M059J (cell line): ENCODE results near the gene CRYZL1. TPM values are rescaled to one million over a fixed set of nuclear protein-coding genes. Genes with fewer than 3 reads are reported as not detected.

Experiments used
- DNase-seq: peaks from one replicate; pipeline ENCODE4 v3.0.0-alpha.2; 2012; ENCODE audit warnings: low read depth
- total RNA-seq: library from RNA; depleted of rRNA; stranded (reverse); fragments of >200 nt; shearing (Covaris generic); gene quantifications from 2 replicates; pipeline ENCODE4 v1.2.3, GENCODE V29; 2014; rRNA removed

CRYZL1 gene
- total RNA-seq, 1 experiment from 2014 or later: 23.8 TPM

DNA sequence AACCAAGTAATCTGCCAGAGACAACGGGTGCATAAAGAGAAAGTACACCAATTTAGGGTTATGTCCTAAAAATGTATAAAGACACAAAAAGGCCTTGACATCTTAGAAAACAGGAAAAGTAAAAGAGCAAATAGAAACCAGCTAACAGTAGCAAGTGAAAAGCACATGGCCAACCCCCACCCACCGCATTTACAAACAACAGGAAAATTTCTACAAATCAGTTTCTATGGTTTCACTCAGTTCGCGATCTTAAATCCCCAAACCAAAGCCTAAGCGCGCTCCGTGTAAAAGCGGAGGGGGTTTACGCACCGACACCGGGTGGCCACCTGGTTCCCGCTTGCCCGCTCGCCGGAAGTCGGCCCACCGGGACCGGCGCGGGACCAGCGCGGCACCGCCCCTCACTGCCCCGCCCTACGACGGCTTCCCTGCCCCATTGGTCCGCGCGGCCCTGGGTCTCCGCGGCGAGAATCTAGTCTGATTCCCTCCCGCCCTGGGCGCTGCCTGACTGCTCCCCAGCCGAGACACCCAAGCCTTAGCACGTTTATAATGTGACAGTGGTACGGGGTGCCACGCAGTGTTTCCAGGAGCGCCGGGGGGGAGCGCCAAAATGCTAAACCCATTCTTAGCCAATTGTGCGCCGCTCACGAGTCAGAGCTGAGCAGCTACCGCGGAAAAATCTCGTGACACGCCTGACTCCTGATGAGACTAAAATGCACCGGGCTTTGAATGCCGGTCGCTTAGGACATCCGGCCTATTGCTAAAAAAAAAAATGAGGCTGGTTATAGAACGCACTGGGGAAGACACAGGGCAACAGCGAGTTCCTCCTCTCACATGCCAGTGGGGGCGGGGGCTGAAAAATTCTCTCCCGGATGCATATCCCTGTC, 99.5 kb downstream of the CRYZL1 start, which contains the start of gene GART:
GART (minus strand) TSS at position 362 of the 884 bp plus-strand sequence. CDS start 2,802 bp downstream, outside the sequence.
- DNase-seq: peak; percentile 86

DNA sequence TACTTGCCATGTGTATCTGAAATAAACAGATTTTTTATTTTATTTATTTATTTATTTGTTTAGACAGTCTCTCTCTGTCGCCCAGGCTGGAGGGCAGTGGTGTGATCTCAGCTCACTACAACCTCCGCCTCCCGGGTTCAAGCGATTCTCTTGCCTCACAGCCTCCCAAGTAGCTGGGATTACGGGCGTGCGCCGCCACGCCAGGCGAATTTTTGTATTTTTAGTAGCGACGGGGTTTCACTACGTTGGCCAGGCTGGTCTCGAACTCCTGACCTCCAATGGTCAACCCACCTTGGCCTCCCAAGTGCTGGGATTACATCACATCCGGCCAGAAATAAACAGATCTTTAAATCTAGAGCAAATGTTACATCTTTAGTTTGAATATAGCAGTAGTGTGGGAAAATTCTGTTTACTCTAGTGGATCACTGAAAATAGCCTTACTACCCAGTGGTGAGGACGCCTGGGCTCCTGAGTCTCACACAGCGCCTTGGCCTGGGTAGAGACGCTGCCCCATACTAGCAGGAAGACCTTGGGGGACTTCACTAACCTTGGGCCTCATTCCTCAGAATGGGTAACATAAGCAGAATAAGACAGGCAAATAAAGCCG, 100.3 kb downstream of the CRYZL1 start:
- DNase-seq: peak; percentile 21

DNA sequence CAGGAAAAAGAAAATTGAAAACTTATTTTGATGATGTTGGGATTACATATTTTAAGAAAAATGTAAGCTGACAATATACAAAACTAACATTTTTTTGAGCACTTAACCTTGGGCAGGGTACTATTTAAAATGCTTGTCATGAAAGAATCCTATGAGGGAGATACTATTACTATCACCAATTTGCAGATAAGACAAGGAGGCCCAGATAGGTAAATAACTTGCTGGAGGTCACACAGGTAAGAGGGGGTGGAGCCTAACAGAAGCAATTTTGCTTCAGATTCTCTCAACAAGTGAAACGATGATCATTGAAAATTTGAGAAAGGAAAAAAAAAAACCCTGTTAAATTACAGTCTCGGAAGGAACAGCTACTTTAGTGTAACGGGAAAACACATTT, 100.8 kb downstream of the CRYZL1 start:
- DNase-seq: no peak

DNA sequence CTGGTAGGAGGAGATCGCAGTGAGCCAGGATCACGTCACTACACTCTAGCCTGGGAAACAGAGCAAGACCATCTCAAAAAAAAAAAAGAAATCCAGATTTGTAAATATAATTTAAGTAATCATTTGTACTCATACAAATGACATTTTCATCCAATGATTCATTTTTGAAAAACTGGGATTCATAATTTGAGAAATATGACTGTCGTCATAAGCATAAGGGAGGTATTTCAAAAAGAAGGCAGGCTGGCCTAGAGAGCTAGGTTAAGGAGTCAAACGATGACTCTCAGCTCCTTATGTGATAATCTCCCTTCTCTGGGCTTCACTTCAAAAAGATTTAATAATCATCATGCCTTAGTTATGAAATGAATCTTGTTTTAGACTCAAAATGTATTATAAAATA, 101.9 kb downstream of the CRYZL1 start:
- no peak for DNase-seq

Other genes with a start within 250 kb of the CRYZL1 start
- 75.2 and 80.1 TPM in 2 replicates for gene IFNGR2, start 238.3 kb downstream of the CRYZL1 start, total RNA-seq
- gene TMEM50B, start 161.8 kb downstream of the CRYZL1 start, total RNA-seq: 57.2 and 58.6 TPM in 2 replicates
- 1.9 TPM in 2 replicates for gene DNAJC28, start 150.0 kb downstream of the CRYZL1 start, total RNA-seq
- gene GART, start 99.6 kb downstream of the CRYZL1 start, total RNA-seq: 89.8 and 114 TPM in 2 replicates
- 251 and 714 TPM in 2 replicates for gene SON, start 98.7 kb downstream of the CRYZL1 start, total RNA-seq
- gene DONSON, start 53.1 kb downstream of the CRYZL1 start, total RNA-seq: 73.6 and 106 TPM in 2 replicates
- gene ITSN1, start 760 bp upstream of the CRYZL1 start, total RNA-seq: 25.2 and 29.8 TPM in 2 replicates